ENCODE data around the gene SPEF2. TPM values are rescaled to one million over a fixed set of nuclear protein-coding genes. Genes with fewer than 3 reads are reported as not detected.
A peak's percentile ranks its signal among the peaks of the same experiment; 100 is the strongest.

The SPEF2 gene
- total RNA-seq, 2 experiments from 2014 or later: 3.2 TPM

GRCh38 chr5:35804201-35804653 lies 186.6 kb downstream of the SPEF2 start:
- peak overlapping the region; percentile 80 for H3K27ac Mint-ChIP-seq
- TF ChIP-seq CTCF (IDR thresholded peaks at IDR 0.05): no peak
- Histone ChIP-seq H3K4me1 (ENCODE audit: insufficient read depth, low read length) (peaks cover 41% of the 10 kb centered on the region), H3K4me3 (ENCODE audit: low read length) (no peak overlapping the region), H3K9me3 (ENCODE audit: control insufficient read depth in 1 of 2, insufficient read depth in 1 of 2, low read length in 2 of 2) (no peaks in the 10 kb centered on the region), H3K27me3 (ENCODE audit: control insufficient read depth in 1 of 2, insufficient read depth in 2 of 2, low read length in 2 of 2) (no peaks in the 10 kb centered on the region), H3K36me3 (ENCODE audit: insufficient read depth, low read length) (no peaks in the 10 kb centered on the region), H3K27ac (ENCODE audit: low read depth in 1 of 2, low read length in 2 of 2) (no peak overlapping the region)
- peak overlapping the region; percentile 38 for H3K4me3 Mint-ChIP-seq
- no peaks in the 10 kb centered on the region for H3K36me3 Mint-ChIP-seq (ENCODE audit: low read depth)
- DNase-seq (no peak), ATAC-seq (ENCODE audit: poor library complexity) (peak; percentile 33)
- no peaks in the 10 kb centered on the region for H3K27me3 Mint-ChIP-seq
- peaks cover 83% of the 10 kb centered on the region for H3K4me1 Mint-ChIP-seq (ENCODE audit: low read depth)
- no peaks in the 10 kb centered on the region for H3K9me3 Mint-ChIP-seq
- CTCF ChIA-PET: interaction anchor here (0.8 to 1.8 kb wide), 5 partner anchors 9 to 122 kb away, joined by 3 to 9 read pairs (median 6); no protein-coding TSS in a partner anchor
- POLR2A ChIA-PET: interaction anchor here (0.7 to 3.5 kb wide), 14 partner anchors 8 to 55 kb away, joined by 3 to 28 read pairs (median 7); partner anchors contain the start of gene IL7R
- intact Hi-C loops (cut with DNase I, micrococcal nuclease): no loop called here

- intact Hi-C loops (cut with DNase I, micrococcal nuclease): no loop called here
- DNase-seq (no peak), ATAC-seq (ENCODE audit: poor library complexity) (no peak)
- Histone ChIP-seq H3K36me3 (ENCODE audit: insufficient read depth, low read length) (no peaks in the 10 kb centered on the region), H3K9me3 (ENCODE audit: control insufficient read depth in 1 of 2, insufficient read depth in 1 of 2, low read length in 2 of 2) (no peaks in the 10 kb centered on the region), H3K27ac (ENCODE audit: low read depth in 1 of 2, low read length in 2 of 2) (no peak overlapping the region), H3K4me3 (ENCODE audit: low read length) (no peak overlapping the region), H3K27me3 (ENCODE audit: control insufficient read depth in 1 of 2, insufficient read depth in 2 of 2, low read length in 2 of 2) (no peaks in the 10 kb centered on the region), H3K4me1 (ENCODE audit: insufficient read depth, low read length) (peaks cover 46% of the 10 kb centered on the region)
- H3K27ac Mint-ChIP-seq: peak overlapping the region; percentile 80
- no peaks in the 10 kb centered on the region for H3K36me3 Mint-ChIP-seq (ENCODE audit: low read depth)
- TF ChIP-seq CTCF (IDR thresholded peaks at IDR 0.05): no peak
- H3K4me3 Mint-ChIP-seq: peak overlapping the region; percentile 27
- H3K9me3 Mint-ChIP-seq: no peaks in the 10 kb centered on the region
- H3K4me1 Mint-ChIP-seq (ENCODE audit: low read depth): peaks cover 84% of the 10 kb centered on the region
- CTCF ChIA-PET: interaction anchor here (0.8 to 1.5 kb wide), 3 partner anchors 8 to 121 kb away, joined by 3 to 6 read pairs (median 4); no protein-coding TSS in a partner anchor
- no peaks in the 10 kb centered on the region for H3K27me3 Mint-ChIP-seq
- POLR2A ChIA-PET: interaction anchor here (1.2 to 3.5 kb wide), 9 partner anchors 8 to 54 kb away, joined by 4 to 28 read pairs (median 7); no protein-coding TSS in a partner anchor
Observed at GRCh38 chr5:35804841-35805240, 187.2 kb downstream of the SPEF2 start.

GRCh38 chr5:35810601-35811000 lies 192.9 kb downstream of the SPEF2 start:
- no peaks in the 10 kb centered on the region for H3K27me3 ChIP-seq (ENCODE audit: control insufficient read depth in 1 of 2, insufficient read depth in 2 of 2, low read length in 2 of 2)
- no peaks in the 10 kb centered on the region for H3K9me3 Mint-ChIP-seq
- H3K9me3 ChIP-seq (ENCODE audit: control insufficient read depth in 1 of 2, insufficient read depth in 1 of 2, low read length in 2 of 2): no peaks in the 10 kb centered on the region
- ChIA-PET POLR2A (interaction anchor here (0.6 to 6.0 kb wide), 17 partner anchors 8 to 139 kb away, joined by 3 to 159 read pairs (median 5); partner anchors contain the start of gene IL7R), CTCF (interaction anchor here (1.0 to 1.3 kb wide), 4 partner anchors 30 to 49 kb away, joined by 3 read pairs; no protein-coding TSS in a partner anchor)
- peak overlapping the region; percentile 83 for H3K4me3 Mint-ChIP-seq
- TF ChIP-seq CTCF (IDR thresholded peaks at IDR 0.05): no peak
- H3K27me3 Mint-ChIP-seq: no peaks in the 10 kb centered on the region
- H3K4me1 Mint-ChIP-seq (ENCODE audit: low read depth): peaks cover 66% of the 10 kb centered on the region
- H3K4me3 ChIP-seq (ENCODE audit: low read length): no peak overlapping the region
- ATAC-seq (ENCODE audit: poor library complexity): peak; percentile 62
- peak in 3 of 14 experiments; percentile 33 to 56 (median 53) for DNase-seq
- H3K27ac Mint-ChIP-seq: peak overlapping the region; percentile 92
- H3K27ac ChIP-seq (ENCODE audit: low read depth in 1 of 2, low read length in 2 of 2): peak overlapping the region; percentile 74 to 76
- peaks cover 54% of the 10 kb centered on the region for H3K4me1 ChIP-seq (ENCODE audit: insufficient read depth, low read length)
- peaks cover 5% of the 10 kb centered on the region for H3K36me3 Mint-ChIP-seq (ENCODE audit: low read depth)
- intact Hi-C loops (cut with DNase I, micrococcal nuclease): loop anchor here (2.0 to 5.0 kb wide), 5 partner anchors 14 to 138 kb away; no protein-coding TSS in a partner anchor
- H3K36me3 ChIP-seq (ENCODE audit: insufficient read depth, low read length): no peaks in the 10 kb centered on the region
